Memory B cell (primary cell): ENCODE data around the gene FUNDC2.
A peak's percentile ranks its signal among the peaks of the same experiment; 100 is the strongest.

Source experiments
- ATAC-seq: fragments of 150-1000 bp; cut with Tn5 transposase; 2 replicates; pipeline ENCODE4 v1.10.0; 2021; ENCODE audit warnings: low read depth, mild to moderate bottlenecking, moderate library complexity
- DNase-seq, 2 donors: peaks; one replicate each; pipeline ENCODE4 v3.0.0; 2022; ENCODE audit warnings: low spot score in 2 of 2
- H3K27ac Mint-ChIP-seq: one replicate; pipeline ENCODE4 v1.8.0; 2022; ENCODE audit warnings: mild to moderate bottlenecking, moderate library complexity, mixed read lengths
- H3K27me3 Mint-ChIP-seq: one replicate; pipeline ENCODE4 v1.8.0; 2022; ENCODE audit warnings: mixed read lengths
- H3K36me3 Mint-ChIP-seq: one replicate; pipeline ENCODE4 v1.8.0; 2022; ENCODE audit warnings: mild to moderate bottlenecking, mixed read lengths
- H3K4me1 Mint-ChIP-seq: one replicate; pipeline ENCODE4 v1.8.0; 2022; ENCODE audit warnings: mixed read lengths
- H3K4me3 Mint-ChIP-seq: one replicate; pipeline ENCODE4 v1.8.0; 2022; ENCODE audit warnings: mild to moderate bottlenecking, moderate library complexity, mixed read lengths
- H3K9me3 Mint-ChIP-seq: one replicate; pipeline ENCODE4 v1.8.0; 2022; ENCODE audit warnings: mixed read lengths

The FUNDC2 gene

DNA sequence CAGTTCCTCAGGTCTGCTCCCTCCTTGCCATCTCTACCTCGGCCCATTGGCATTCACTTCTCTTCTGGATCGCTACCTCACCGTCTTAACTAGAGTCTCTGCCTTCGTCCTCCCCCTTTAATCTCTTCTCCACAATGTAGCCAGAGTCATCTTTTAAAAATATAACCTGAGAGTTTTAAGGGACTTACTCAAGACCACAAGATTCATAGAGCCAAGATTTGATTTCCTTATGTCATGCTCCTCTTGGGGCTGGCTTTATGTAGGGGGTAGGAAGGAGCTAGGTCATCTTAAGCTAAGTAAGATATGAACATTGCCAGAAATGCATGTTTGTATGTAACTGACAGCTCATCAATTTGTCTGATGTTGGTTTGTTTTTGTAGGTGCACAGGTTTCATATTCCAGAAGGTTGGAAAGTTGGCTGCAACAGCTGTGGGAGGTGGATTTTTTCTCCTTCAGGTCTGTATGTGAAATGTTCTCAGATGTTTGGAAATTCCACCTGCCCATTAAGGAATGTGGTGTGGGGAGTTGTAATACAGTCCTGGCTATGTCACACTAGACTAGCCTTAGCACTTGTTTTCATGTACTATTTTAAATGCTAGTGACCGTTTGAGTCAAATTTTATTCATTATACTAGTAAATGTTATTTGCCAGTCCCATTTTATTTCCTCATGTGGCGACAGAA is 19.6 kb downstream of the FUNDC2 start:
- no peak for ATAC-seq
- Mint-ChIP-seq H3K4me1 (peaks cover 8% of the 10 kb centered on the region), H3K27me3 (no peaks in the 10 kb centered on the region), H3K4me3 (no peak overlapping the region), H3K36me3 (peaks cover 18% of the 10 kb centered on the region), H3K27ac (no peak overlapping the region), H3K9me3 (no peaks in the 10 kb centered on the region)
- DNase-seq, result no peak

DNA sequence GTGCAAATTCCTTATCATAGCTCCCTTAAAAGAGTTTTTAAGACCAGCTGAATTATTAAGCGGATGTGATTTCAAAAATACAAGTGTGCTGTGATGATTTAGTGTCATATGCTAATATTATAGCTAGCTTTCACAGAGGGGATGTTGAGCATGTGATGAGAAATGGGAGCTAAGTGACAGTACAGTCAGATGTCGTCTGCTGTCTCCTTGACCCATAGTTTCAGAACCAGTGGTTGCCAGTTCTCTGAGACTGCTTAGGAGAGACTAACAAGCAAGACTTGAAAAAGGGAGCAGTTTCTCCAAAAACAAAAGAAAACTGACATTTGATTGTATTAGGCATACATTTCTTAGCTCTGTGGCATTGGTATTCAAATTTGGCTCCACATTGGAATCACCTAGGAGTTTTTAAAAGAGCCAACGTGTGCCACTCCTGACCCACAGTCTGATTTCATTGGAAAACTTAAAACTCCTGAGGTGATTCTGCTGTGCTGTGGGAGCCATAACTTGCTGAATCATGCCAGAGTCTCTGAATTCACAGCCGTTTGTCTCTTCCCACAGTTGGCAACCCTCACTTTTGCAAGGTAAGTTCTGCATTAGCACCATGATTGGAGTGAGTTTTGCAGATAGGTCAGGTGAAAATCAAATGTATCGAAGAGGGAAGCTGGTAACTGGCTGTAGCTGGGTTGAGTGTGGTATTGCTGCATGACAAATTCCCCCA is 20.3 kb downstream of the FUNDC2 start:
- Mint-ChIP-seq H3K4me3 (no peak overlapping the region), H3K27ac (no peak overlapping the region), H3K4me1 (peaks cover 8% of the 10 kb centered on the region), H3K9me3 (no peaks in the 10 kb centered on the region), H3K36me3 (peaks cover 24% of the 10 kb centered on the region), H3K27me3 (no peaks in the 10 kb centered on the region)
- no peak for DNase-seq
- ATAC-seq, result no peak

DNA sequence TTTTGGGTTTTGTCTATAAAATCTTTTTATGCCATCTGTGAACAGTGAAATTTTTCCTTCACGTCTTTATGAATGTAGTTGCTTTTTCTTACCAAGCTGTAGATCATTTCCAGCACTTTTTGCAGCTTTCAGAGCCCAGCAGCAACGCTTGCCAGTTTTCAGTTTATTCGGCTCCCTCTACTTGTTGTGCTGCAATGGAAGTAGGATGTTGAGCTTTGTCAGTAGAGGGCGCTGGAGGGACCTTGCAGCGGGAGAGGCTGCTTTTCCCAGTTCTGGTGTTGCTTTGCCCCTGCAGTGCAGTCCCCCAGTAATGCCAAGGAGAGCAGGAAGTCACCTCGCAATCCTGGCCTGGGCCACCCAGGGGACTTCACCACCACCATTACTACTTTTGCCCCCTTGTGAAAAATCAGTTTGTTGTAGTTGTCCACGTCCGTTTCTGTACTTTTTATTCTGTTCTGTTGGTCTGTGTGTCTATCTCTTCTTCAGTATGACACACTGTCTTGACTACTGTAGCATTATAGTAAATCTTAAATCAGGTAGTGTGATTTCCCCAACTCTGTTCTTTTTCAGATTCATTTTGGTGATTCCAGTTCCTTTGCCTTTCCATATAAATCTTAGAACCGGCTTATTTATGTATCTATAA is 22.5 kb downstream of the FUNDC2 start:
- peaks cover 7% of the 10 kb centered on the region for H3K4me1 Mint-ChIP-seq
- no peaks in the 10 kb centered on the region for H3K9me3 Mint-ChIP-seq
- H3K36me3 Mint-ChIP-seq, result peaks cover 22% of the 10 kb centered on the region
- no peak overlapping the region for H3K27ac Mint-ChIP-seq
- no peak overlapping the region for H3K4me3 Mint-ChIP-seq
- DNase-seq (peak; percentile 18 to 24), ATAC-seq (peak; percentile 55)
- H3K27me3 Mint-ChIP-seq, result no peaks in the 10 kb centered on the region

DNA sequence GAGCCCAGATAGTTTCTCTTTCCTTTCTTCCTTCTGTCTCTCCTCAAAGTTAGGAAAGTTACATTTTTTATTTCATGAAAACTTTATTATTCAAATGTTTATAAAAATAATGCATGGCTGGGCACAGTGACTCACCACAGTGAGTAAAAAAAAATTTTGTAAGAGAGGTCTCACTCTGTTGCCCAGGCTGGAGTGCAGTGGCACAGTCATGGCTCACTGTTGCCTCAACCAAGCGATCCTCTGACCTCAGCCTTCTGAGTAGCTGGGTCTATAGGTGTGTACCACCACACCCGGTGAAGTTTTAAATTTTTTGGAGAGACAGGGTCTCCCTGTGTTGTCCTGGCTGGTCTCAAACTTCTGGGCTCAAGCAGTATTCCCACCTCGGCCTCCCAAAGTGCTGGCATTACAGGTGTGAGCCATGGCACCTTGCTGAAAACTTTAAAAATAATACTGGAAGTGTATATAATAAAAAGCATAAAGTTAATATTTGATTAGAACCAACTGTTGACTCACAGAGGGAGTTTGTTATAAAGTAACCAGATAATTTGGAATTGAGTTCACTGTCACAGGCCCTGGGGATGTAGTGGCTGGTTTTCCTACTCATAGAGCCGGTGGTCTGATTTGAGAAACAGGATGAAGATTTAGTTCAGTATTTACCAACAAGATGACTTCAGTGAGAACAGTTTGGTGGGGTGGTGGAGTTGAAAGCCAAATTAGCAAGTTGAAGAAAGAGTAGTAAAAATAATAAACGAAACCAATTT is 26.3 kb downstream of the FUNDC2 start:
- H3K9me3 Mint-ChIP-seq, result no peaks in the 10 kb centered on the region
- DNase-seq, result no peak
- H3K27ac Mint-ChIP-seq, result peak overlapping the region; percentile 48
- no peak overlapping the region for H3K4me3 Mint-ChIP-seq
- no peaks in the 10 kb centered on the region for H3K27me3 Mint-ChIP-seq
- peaks cover 10% of the 10 kb centered on the region for H3K36me3 Mint-ChIP-seq
- ATAC-seq, result no peak
- peaks cover 5% of the 10 kb centered on the region for H3K4me1 Mint-ChIP-seq

DNA sequence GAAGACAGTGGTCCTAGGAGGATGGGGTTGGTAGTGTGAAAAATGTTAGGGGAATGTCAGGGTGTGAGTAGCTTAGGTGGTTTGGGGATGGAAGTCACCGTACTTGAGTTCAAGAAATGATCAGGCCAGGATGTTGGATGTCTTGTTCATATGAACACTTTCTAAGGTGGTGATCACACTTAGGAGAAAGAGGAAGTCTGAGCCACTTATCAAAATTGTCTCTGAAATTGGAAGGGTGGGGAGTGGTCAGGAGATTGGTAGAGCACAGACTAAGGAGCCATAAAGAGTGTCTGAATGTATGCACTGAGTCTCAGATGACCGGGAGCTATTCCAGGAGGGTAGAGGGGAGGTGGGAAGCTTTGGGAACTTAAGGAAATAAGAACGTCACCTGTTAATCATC is 27.0 kb downstream of the FUNDC2 start:
- H3K9me3 Mint-ChIP-seq, result no peaks in the 10 kb centered on the region
- peak overlapping the region; percentile 48 for H3K27ac Mint-ChIP-seq
- no peak overlapping the region for H3K4me3 Mint-ChIP-seq
- no peak for DNase-seq
- H3K36me3 Mint-ChIP-seq, result peaks cover 10% of the 10 kb centered on the region
- no peak for ATAC-seq
- no peaks in the 10 kb centered on the region for H3K27me3 Mint-ChIP-seq
- peaks cover 5% of the 10 kb centered on the region for H3K4me1 Mint-ChIP-seq

DNA sequence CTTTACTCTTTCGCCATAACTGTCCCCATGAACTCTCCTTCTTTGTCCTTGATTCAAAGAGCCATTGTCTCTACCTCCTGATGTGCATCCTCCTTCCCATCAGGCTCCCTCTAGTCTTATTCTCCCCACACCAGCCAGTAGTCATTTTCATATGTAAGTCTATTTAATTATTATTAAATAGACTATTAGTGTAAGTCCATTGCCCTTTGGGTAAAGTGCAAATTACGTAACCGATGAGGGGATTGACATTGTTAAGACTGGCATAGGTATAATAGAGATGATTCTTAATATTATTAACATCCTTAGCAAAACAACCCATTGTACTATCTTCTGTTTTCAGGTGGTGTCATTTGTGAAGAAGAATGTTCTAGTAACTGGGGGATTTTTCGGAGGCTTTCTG is 27.6 kb downstream of the FUNDC2 start:
- Mint-ChIP-seq H3K27ac (no peak overlapping the region), H3K4me1 (peaks cover 3% of the 10 kb centered on the region), H3K9me3 (no peaks in the 10 kb centered on the region), H3K27me3 (no peaks in the 10 kb centered on the region), H3K4me3 (no peak overlapping the region), H3K36me3 (peaks cover 10% of the 10 kb centered on the region)
- DNase-seq, result no peak
- ATAC-seq, result no peak

DNA sequence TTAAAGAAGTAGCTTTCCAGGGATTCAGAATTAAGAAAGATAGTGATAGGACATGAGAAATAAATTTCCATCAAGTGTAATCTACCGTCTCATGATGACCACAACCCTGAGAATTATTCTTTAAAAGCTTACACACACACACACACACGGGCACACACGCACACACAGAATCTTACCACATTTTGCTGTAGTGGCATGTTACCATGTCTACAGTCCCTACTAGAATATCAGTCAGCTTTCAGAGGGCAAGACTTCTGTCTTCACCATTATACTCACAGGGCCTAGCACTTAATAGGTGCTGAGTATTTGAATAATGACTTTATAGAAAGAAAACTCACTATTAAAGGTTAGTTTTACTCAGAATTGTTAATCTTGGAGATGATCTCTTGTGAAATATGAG is 28.9 kb downstream of the FUNDC2 start:
- H3K9me3 Mint-ChIP-seq, result no peaks in the 10 kb centered on the region
- H3K36me3 Mint-ChIP-seq, result peaks cover 8% of the 10 kb centered on the region
- no peak overlapping the region for H3K27ac Mint-ChIP-seq
- ATAC-seq (no peak), DNase-seq (no peak)
- no peaks in the 10 kb centered on the region for H3K27me3 Mint-ChIP-seq
- peaks cover 3% of the 10 kb centered on the region for H3K4me1 Mint-ChIP-seq
- no peak overlapping the region for H3K4me3 Mint-ChIP-seq

DNA sequence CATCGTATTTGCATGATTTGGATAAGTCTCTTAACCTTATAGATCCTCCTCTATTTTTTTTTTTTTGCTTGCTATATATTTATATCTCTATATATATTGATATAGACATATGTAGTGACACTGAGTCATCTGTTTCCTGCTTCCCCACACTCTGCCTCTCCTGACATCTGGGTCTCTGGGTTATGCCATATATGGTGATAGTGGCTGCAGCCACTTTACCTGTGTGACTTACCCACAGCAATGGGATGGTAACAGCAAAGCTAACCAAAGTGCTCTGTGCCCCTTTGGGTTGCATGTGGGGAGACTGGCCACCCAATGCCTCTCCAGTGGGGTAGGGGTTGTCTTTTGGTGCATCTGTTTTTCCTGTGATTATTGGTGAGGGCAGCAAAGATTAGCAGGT is 29.8 kb downstream of the FUNDC2 start:
- H3K27ac Mint-ChIP-seq, result no peak overlapping the region

DNA sequence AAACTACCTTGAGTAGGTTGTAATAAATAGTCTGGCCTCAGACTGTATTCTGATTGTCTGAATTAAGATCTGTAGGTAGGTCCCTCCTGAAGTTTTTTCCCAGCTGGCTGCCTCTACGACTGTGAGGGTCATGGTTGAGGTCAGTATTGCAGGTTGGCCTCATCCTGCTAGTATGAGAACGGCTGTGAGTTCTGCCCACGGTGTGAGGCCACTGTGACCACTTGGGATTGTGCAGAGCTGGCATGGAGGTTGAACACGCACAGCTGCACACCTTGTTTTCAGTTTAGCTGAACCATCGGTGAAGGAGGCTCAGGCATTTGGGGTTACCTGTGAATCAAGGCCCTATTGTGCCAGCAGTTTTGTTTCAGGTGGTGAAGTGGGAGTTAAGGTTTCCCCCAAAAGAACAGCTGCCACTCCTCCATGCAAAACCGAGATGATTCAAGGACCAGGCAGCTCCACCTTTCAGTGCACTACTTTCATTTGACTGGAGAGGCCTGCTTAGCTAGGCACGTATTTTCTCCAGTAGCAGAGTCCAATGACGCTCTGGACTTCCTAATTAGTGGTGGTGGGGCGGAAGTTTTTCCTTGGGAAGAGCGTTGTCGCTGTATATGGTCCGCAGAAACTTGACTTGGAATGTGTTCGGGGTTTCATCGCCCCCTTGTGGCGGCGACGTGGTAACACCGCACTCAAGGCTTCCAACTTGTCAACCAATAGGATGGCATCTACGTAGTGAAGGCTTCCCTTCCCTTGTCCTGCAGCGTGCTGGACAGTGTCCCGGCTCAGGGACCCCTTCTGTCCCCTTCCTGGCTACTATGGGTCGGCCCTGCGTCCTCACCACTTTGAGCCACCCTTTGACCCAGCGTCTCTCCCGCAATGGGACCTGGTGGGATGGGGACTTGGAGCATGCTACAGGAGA is 30.5 kb downstream of the FUNDC2 start:
- Mint-ChIP-seq H3K36me3 (peaks cover 3% of the 10 kb centered on the region), H3K27me3 (no peaks in the 10 kb centered on the region), H3K27ac (no peak overlapping the region), H3K9me3 (no peaks in the 10 kb centered on the region), H3K4me3 (peak overlapping the region; percentile 61), H3K4me1 (peaks cover 3% of the 10 kb centered on the region)
- DNase-seq (peak; percentile 28 to 33), ATAC-seq (peak; percentile 58)

More for the DNA sequence above, 29.8 kb downstream of the FUNDC2 start:
- Mint-ChIP-seq H3K4me1 (peaks cover 3% of the 10 kb centered on the region), H3K4me3 (no peak overlapping the region), H3K27me3 (no peaks in the 10 kb centered on the region), H3K9me3 (no peaks in the 10 kb centered on the region), H3K36me3 (peaks cover 7% of the 10 kb centered on the region)
- DNase-seq (no peak), ATAC-seq (no peak)

DNA sequence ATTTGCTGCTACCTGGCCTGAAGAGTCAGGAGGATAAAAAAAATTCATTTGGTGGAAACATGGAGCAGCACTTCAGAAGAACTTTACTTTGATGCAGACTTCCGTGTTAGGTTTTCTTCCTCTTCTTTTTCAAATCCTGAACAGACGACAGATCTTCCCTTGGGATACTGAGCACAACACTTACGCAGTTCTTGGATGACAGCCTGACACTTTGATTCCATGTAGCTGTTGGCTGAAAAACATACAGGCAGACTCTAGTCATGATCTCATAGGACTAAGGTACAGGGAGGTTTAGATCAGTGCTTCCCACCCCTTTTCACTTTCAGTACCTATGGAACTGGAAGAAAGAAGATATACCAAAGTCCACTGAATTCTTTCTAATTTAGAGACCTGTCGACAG is 35.1 kb downstream of the FUNDC2 start:
- Mint-ChIP-seq H3K36me3 (no peaks in the 10 kb centered on the region), H3K9me3 (no peaks in the 10 kb centered on the region), H3K27me3 (no peaks in the 10 kb centered on the region), H3K4me3 (no peak overlapping the region), H3K27ac (no peak overlapping the region), H3K4me1 (peaks cover 3% of the 10 kb centered on the region)
- DNase-seq, result no peak
- ATAC-seq, result no peak

DNA sequence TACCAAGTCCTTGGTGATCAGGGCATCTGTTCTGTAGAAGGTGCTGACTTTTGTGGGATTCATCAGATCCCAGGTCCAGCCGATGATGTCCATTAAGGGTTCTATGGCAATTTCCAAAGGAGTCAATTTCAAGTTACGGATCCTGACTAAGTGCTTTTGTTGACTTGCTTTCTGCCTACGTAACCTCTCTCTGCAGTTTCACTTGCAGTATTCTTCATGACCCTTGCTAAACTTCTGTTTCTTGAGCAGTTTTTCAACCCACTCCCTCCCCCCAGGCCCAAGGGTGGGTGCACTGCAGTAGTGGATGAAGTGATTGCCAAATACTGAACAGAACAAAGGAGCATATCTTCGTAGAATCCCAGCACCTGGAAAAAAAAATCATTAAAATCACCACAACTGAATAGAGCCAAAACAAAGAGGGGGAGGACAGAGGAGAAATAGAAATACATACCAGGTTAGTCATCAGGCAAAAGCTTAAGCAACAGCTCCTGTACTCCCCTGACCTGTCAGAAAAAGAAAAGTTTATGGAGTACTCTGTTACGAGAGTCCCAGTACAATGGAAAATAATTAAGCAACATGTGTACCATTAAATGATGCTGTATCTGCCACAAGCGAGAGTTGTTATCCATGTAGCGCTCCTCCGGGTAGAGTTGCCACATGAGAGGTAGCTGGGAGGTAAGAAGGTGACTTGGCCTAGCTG is 38.5 kb downstream of the FUNDC2 start:
- Mint-ChIP-seq H3K4me3 (no peak overlapping the region), H3K36me3 (no peaks in the 10 kb centered on the region), H3K9me3 (no peaks in the 10 kb centered on the region), H3K4me1 (peaks cover 9% of the 10 kb centered on the region), H3K27ac (no peak overlapping the region), H3K27me3 (no peaks in the 10 kb centered on the region)
- ATAC-seq (no peak), DNase-seq (no peak)

DNA sequence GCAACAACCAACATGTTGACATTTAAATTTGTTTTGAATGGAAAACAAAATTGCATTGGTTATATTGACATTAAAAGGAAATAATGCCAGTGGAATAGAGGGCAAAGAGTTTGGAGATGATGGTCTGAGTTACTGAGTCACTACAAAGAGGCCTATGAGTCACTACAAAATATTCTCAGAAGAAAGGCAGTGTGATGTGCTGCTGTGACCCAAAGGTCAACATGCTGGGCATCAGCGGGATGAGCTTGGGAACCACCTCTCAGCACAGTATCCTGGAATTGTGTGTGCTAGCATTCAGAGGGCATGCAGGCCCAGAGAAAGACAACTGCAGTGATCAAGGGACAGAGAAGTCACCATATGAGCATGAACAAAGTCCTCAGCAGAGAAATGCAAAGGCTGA is 41.5 kb downstream of the FUNDC2 start:
- H3K9me3 Mint-ChIP-seq, result no peaks in the 10 kb centered on the region
- H3K36me3 Mint-ChIP-seq, result no peaks in the 10 kb centered on the region
- no peak overlapping the region for H3K4me3 Mint-ChIP-seq
- H3K27me3 Mint-ChIP-seq, result no peaks in the 10 kb centered on the region
- no peak for ATAC-seq
- H3K27ac Mint-ChIP-seq, result no peak overlapping the region
- peaks cover 13% of the 10 kb centered on the region for H3K4me1 Mint-ChIP-seq
- no peak for DNase-seq

DNA sequence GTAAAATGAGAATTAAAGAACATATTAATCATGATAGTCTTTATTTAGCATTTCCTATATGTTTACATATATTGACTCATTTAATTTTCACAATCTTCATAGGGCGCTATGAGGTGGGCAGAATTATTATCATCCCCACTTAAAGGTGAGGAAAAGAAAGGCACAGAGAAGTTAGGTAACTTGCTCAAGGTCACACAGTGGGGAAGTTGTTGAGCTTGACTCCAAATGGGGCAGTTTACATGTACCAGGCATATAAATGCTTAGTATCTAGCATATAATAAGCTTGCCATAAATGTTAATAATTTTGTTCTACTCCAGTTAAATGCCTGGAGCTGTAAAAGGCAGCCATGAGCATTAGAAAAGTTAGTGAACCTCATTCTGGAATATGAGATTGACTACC is 42.8 kb downstream of the FUNDC2 start:
- Mint-ChIP-seq H3K4me3 (no peak overlapping the region), H3K9me3 (no peaks in the 10 kb centered on the region), H3K36me3 (peaks cover 10% of the 10 kb centered on the region), H3K27me3 (no peaks in the 10 kb centered on the region), H3K4me1 (peaks cover 23% of the 10 kb centered on the region), H3K27ac (no peak overlapping the region)
- ATAC-seq, result no peak
- DNase-seq, result no peak
